GM12874 (cell line): Measurements from ENCODE around the gene EXOC6B.

Source experiments
- TF ChIP-seq, protein P1 (sequence below): IDR thresholded peaks from 2 replicates; pipeline ENCODE4 v1.5.1; 2011; ENCODE audit warnings: low read depth, mild to moderate bottlenecking, control low read depth, low read length, moderate library complexity; ENCODE audit not compliant: insufficient read depth

EXOC6B gene

GRCh38 chr2:72475246-72475645 is 350.6 kb downstream of the EXOC6B start:
- TF ChIP-seq, protein P1, sequence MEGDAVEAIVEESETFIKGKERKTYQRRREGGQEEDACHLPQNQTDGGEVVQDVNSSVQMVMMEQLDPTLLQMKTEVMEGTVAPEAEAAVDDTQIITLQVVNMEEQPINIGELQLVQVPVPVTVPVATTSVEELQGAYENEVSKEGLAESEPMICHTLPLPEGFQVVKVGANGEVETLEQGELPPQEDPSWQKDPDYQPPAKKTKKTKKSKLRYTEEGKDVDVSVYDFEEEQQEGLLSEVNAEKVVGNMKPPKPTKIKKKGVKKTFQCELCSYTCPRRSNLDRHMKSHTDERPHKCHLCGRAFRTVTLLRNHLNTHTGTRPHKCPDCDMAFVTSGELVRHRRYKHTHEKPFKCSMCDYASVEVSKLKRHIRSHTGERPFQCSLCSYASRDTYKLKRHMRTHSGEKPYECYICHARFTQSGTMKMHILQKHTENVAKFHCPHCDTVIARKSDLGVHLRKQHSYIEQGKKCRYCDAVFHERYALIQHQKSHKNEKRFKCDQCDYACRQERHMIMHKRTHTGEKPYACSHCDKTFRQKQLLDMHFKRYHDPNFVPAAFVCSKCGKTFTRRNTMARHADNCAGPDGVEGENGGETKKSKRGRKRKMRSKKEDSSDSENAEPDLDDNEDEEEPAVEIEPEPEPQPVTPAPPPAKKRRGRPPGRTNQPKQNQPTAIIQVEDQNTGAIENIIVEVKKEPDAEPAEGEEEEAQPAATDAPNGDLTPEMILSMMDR, result no peak

- TF ChIP-seq, protein P1, result no peak
Observed at GRCh38 chr2:72457801-72458516, 367.9 kb downstream of the EXOC6B start.

DNA sequence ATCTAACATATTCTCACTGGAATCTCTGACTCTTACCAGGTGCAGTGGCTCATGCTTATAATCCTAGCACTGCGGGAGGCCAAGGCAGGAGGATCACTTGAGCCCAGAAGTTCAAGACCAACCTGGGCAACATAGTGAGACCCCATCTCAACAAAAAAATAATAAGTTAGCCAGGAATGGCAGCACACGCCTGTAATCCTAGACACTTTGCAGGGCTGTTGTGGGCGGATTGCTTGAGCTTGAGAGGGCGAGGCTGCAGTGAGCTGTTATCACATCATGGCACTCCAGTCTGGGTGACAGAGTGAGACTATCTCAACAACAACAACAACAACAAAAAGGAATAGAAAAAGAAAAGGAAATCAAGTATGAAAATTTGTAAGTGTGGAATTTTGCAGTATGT is 371.6 kb downstream of the EXOC6B start:
- TF ChIP-seq, protein P1, result no peak

- TF ChIP-seq, protein P1, result no peak
Observed at GRCh38 chr2:72442270-72442669, 383.6 kb downstream of the EXOC6B start.

DNA sequence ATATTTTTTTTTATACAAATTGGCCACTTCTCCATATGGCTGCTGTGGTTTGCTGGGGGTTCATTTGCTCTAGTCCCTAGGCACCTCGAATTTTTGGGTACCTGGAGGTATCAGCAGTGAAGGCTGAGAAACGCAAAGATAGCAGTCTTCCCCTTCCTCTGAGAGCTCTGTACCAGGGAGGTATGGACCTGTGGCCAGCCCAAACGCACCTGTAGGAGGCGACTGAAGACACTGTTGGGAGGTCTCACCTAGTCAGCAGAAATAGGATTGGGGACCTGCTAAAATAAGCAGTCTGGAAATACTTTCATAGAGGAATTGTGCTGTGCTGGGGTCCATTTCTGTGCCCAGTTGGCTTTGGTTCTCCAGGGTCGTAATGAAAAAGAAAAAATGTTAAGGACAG is 385.9 kb downstream of the EXOC6B start:
- TF ChIP-seq, protein P1, result no peak

DNA sequence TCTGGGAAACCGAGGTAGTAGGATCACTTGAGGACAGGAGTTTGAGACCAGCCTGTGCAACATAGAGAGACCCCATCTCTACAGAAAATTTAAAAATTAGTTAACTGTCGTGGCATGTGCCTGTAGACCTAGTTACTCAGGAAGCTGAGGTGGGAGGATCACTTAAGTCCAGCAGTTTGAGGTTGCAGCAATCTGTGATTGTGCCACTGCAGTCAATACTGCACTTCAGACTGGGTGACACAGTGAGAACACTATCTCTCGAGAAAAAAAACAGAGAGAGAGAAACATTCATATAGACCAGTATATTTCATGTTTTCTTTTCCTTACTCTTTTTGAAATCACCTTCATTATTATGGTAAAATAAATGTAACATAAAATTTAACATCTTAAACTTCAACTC is 387.5 kb downstream of the EXOC6B start:
- TF ChIP-seq, protein P1, result no peak

DNA sequence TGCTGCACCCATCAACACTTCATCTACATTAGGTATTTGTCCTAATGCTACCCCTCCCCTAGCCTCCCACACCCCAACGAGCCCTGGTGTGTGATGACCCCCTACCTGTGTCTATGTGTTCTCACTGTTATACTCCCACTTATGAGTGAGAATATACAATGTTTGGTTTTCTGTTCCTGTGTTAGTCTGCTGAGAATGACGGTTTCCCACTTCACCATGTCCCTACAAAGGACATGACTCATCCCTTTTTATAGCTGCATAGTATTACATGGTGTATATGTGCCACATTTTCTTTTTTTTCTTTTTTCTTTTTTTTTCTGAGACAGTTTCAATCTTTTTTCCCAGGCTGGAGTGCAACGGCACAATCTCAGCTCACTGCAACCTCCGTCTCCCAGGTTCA is 394.1 kb downstream of the EXOC6B start:
- TF ChIP-seq, protein P1, result no peak
